Gastroesophageal sphincter (tissue), 4 donors: Measurements from ENCODE around the gene COX19. TPM values are rescaled to one million over a fixed set of nuclear protein-coding genes. Genes with fewer than 3 reads are reported as not detected.

Experiments used
- ATAC-seq: fragments of 150-250 bp; one replicate; pipeline ENCODE4 v1.9.1; 2016; ENCODE audit warnings: mild to moderate bottlenecking, moderate library complexity
- H3K27ac ChIP-seq, 4 donors: fragments of 200-600 bp; sonication (generic) in 3 of 4; 1 replicate in 3 of 4; 2 replicates in 1 of 4; pipeline ENCODE4 v1.5.1; 2016 to 2019
- H3K27me3 ChIP-seq: fragments of 200-600 bp; sonication (generic); one replicate; pipeline ENCODE4 v1.5.1; 2019
- H3K36me3 ChIP-seq, 2 donors: fragments of 200-600 bp; sonication (generic); one replicate each; pipeline ENCODE4 v1.5.1; 2019; ENCODE audit warnings: control low read depth in 1 of 2
- H3K4me1 ChIP-seq, 3 donors: fragments of 200-600 bp; sonication (generic); 1 replicate in 2 of 3; 2 replicates in 1 of 3; pipeline ENCODE4 v1.5.1; 2016 to 2019; ENCODE audit warnings: control low read depth in 2 of 3
- H3K4me3 ChIP-seq, 2 donors: fragments of 200-600 bp; sonication (generic); one replicate each; pipeline ENCODE4 v1.5.1; 2019; ENCODE audit warnings: mild to moderate bottlenecking in 1 of 2, moderate library complexity in 1 of 2
- H3K9me3 ChIP-seq, 3 donors: fragments of 200-600 bp; sonication (generic); one replicate each; pipeline ENCODE4 v1.5.1; 2017 to 2019; ENCODE audit warnings: control low read depth in 2 of 3
- EP300 ChIP-seq: sonication (generic); formaldehyde crosslinking; IDR thresholded peaks from one replicate; pipeline ENCODE4 v1.6.1; 2017; ENCODE audit warnings: antibody characterized with exemption, mild to moderate bottlenecking
- POLR2A ChIP-seq, 2 donors: fragments of 450-650 bp; IDR thresholded peaks; one replicate each; pipeline ENCODE4 v1.6.1; 2017; ENCODE audit warnings: antibody characterized with exemption in 2 of 2, mild to moderate bottlenecking in 2 of 2, moderate library complexity in 1 of 2
- POLR2AphosphoS5 ChIP-seq: sonication (generic); formaldehyde crosslinking; IDR thresholded peaks from one replicate; pipeline ENCODE4 v1.6.1; 2017; ENCODE audit warnings: antibody characterized with exemption
- WGBS, 2 donors: methylation state at CpG; one replicate each; pipeline ENCODE4 v1.1.5; 2018; ENCODE audit warnings: low coverage in 1 of 2; 5-methylcytosine and 5-hydroxymethylcytosine counted together
- total RNA-seq, 4 donors: library from RNA; depleted of rRNA; stranded (reverse); fragments of >200 nt; gene quantifications; one replicate each; pipeline ENCODE4 v1.1.0, GENCODE V29; 2016
- TF ChIP-seq, protein P1 (sequence below), 4 experiments: fragments of 200-600 bp in 2 of 4; fragments of 450-650 bp in 2 of 4; sonication (generic) in 1 of 4; IDR thresholded peaks; one replicate each; pipeline ENCODE4 v1.5.1; 2017 to 2019; ENCODE audit warnings: antibody characterized with exemption in 4 of 4, mild to moderate bottlenecking in 2 of 4, moderate library complexity in 2 of 4

COX19 gene
- total RNA-seq, 4 donors from 2014 or later, result 6.0 to 16.7 (median 12.0) TPM

DNA sequence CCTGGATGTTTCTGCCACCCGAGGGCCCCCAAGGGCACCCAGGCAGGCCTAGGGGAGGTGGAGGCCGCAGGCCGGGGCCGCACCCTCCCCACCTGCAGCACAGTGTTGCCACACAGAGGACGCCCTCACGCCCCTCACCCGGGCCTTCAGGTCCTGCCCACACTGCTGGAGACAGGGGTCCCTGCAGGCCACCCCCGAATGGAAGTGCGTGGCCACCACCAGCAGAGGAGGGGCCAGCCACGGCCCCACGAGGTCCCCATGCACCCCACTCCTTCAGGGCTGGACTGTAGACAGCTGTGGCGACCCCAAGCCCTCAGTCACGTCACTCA, 56.3 kb downstream of the COX19 start:
- H3K9me3 ChIP-seq, result no peaks in the 10 kb centered on the region
- H3K4me3 ChIP-seq, result no peak overlapping the region
- H3K4me1 ChIP-seq, result peaks cover 0 to 50% (median 8%) of the 10 kb centered on the region in 3 donors
- no peak for ATAC-seq
- H3K27ac ChIP-seq, result no peak overlapping the region
- TF ChIP-seq POLR2A (IDR thresholded peaks at IDR 0.05) (no peak), EP300 (no peak), POLR2AphosphoS5 (no peak)
- TF ChIP-seq, protein P1, sequence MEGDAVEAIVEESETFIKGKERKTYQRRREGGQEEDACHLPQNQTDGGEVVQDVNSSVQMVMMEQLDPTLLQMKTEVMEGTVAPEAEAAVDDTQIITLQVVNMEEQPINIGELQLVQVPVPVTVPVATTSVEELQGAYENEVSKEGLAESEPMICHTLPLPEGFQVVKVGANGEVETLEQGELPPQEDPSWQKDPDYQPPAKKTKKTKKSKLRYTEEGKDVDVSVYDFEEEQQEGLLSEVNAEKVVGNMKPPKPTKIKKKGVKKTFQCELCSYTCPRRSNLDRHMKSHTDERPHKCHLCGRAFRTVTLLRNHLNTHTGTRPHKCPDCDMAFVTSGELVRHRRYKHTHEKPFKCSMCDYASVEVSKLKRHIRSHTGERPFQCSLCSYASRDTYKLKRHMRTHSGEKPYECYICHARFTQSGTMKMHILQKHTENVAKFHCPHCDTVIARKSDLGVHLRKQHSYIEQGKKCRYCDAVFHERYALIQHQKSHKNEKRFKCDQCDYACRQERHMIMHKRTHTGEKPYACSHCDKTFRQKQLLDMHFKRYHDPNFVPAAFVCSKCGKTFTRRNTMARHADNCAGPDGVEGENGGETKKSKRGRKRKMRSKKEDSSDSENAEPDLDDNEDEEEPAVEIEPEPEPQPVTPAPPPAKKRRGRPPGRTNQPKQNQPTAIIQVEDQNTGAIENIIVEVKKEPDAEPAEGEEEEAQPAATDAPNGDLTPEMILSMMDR (IDR thresholded peaks at IDR 0.05), result no peak
- H3K36me3 ChIP-seq, result peaks cover 0 to 6% of the 10 kb centered on the region in 2 donors
- no peaks in the 10 kb centered on the region for H3K27me3 ChIP-seq
- WGBS, 2 donors, result 83% methylated on average over 4 of the region's 13 CpGs; no CpG with 5 or more reads in 1 of the 2 donors

DNA sequence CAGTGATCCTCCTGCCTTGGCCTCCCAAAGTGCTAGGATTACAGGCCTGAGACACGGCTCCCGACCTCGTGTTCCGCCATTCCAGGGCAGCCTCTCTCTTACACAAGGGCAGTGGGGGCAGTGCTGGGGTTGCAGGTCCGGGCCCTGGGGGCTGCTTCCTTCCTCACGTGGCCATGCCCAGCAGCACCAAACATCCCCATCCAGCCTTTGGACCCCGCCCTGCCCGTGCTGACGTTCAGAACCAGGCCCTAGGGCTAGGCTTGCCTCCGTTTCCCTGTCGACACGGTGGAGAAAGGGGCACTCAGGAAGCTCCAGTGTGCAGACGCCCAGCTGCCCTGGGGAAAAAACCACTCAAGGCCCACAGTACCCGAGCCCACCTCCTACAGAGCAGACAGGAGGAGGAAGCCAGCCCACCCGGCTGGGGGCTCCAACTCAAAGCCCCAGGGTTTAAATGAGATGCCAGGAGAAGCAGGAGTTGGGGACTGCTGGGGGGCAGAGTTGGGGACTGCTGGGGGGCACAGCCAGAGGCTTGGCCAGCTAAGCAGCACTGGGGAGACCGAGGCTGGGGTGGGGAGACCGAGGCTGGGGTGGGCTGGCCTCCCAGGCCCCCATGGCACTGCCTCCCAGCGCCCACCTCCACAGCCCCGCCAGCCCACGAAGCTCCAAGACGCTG, 56.8 kb downstream of the COX19 start:
- TF ChIP-seq, protein P1 (IDR thresholded peaks at IDR 0.05), result no peak
- no peak for TF ChIP-seq POLR2A (IDR thresholded peaks at IDR 0.05)
- TF ChIP-seq POLR2AphosphoS5, result no peak
- TF ChIP-seq EP300, result no peak
- Histone ChIP-seq H3K27me3 (no peaks in the 10 kb centered on the region), H3K36me3 (peaks cover 0 to 6% of the 10 kb centered on the region in 2 donors), H3K9me3 (no peaks in the 10 kb centered on the region), H3K27ac (no peak overlapping the region), H3K4me3 (no peak overlapping the region), H3K4me1 (peaks cover 0 to 45% (median 8%) of the 10 kb centered on the region in 3 donors)
- no peak for ATAC-seq
- no CpG with 5 or more reads among the region's 21 CpGs for WGBS, 2 donors

DNA sequence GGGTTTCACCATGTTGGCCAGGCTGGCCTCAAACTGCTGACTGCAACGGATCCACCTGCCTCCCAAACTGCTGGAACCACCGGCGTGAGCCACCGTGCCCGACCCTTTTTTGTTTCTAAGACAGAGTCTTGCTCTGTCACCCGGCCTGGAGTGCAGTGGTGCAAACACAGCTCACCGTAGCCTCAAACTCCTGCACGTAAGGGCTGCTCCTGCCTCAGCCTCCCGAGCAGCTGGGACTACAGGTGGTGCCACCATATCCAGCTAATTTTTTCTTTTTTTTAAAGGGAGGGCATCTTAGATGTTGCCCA, 57.3 kb downstream of the COX19 start:
- TF ChIP-seq POLR2A (IDR thresholded peaks at IDR 0.05) (no peak), POLR2AphosphoS5 (no peak), EP300 (no peak)
- TF ChIP-seq, protein P1 (IDR thresholded peaks at IDR 0.05), result no peak
- WGBS, 2 donors, result 80 to 100% methylated on average over 1 to 3 of the region's 9 CpGs
- no peaks in the 10 kb centered on the region for H3K27me3 ChIP-seq

DNA sequence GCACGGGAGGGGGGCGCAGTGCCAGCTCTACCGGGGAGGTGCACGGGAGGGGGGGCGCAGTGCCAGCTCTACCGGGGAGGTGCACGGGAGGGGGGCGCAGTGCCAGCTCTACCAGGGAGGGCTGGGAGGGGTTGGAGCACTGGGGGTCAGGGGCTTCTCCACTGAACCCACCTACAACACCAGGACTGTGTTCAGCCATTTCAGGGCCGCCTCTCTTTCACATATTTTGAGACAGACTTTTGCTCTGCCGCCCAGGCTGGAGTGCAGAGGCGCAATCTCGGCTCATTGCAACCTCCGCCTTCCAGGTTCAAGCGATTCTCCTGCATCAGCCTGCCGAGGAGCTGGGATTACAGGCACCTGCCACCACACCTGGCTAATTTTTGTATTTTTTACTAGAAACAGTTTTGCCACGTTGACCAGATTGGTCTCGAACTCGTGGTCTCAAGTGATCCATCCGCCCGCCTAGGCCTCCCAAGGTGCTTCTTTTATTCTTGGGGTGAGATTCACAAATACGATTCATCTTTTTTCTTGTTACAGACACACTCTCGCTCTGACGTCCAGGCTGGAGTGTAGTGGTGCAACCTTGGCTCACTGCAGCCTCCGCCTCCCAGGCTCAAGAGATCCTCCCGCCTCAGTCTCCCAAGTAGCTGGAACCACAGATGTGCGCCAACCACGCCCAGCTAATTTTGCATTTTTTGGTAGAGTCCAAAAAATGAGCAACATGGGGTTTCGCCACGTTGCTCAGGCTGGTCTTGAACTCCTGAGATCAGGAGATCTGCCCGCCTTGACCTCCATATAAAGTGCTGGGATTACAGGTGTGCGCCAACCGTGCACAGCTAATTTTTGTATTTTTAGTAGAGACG, 57.9 kb downstream of the COX19 start:
- Histone ChIP-seq H3K27me3 (no peaks in the 10 kb centered on the region), H3K4me1 (peaks cover 0 to 36% (median 5%) of the 10 kb centered on the region in 3 donors), H3K9me3 (no peaks in the 10 kb centered on the region), H3K27ac (no peak overlapping the region), H3K36me3 (peaks cover 0 to 6% of the 10 kb centered on the region in 2 donors), H3K4me3 (no peak overlapping the region)
- no peak for ATAC-seq
- 79 to 85% methylated on average over 16 to 19 of the region's 33 CpGs for WGBS, 2 donors
- no peak for TF ChIP-seq POLR2AphosphoS5
- no peak for TF ChIP-seq EP300
- TF ChIP-seq POLR2A (IDR thresholded peaks at IDR 0.05), result no peak
- TF ChIP-seq, protein P1 (IDR thresholded peaks at IDR 0.05), result no peak

More for the DNA sequence above, 57.3 kb downstream of the COX19 start:
- Histone ChIP-seq H3K27ac (no peak overlapping the region), H3K9me3 (no peaks in the 10 kb centered on the region), H3K4me1 (peaks cover 0 to 40% (median 7%) of the 10 kb centered on the region in 3 donors), H3K36me3 (peaks cover 0 to 6% of the 10 kb centered on the region in 2 donors), H3K4me3 (no peak overlapping the region)
- ATAC-seq, result no peak
